ENCODE results near the gene PLA2G15. TPM values are rescaled to one million over a fixed set of nuclear protein-coding genes. Genes with fewer than 3 reads are reported as not detected.

Gene PLA2G15, protein sequence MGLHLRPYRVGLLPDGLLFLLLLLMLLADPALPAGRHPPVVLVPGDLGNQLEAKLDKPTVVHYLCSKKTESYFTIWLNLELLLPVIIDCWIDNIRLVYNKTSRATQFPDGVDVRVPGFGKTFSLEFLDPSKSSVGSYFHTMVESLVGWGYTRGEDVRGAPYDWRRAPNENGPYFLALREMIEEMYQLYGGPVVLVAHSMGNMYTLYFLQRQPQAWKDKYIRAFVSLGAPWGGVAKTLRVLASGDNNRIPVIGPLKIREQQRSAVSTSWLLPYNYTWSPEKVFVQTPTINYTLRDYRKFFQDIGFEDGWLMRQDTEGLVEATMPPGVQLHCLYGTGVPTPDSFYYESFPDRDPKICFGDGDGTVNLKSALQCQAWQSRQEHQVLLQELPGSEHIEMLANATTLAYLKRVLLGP
- total RNA-seq, result 34.9 TPM

DNA sequence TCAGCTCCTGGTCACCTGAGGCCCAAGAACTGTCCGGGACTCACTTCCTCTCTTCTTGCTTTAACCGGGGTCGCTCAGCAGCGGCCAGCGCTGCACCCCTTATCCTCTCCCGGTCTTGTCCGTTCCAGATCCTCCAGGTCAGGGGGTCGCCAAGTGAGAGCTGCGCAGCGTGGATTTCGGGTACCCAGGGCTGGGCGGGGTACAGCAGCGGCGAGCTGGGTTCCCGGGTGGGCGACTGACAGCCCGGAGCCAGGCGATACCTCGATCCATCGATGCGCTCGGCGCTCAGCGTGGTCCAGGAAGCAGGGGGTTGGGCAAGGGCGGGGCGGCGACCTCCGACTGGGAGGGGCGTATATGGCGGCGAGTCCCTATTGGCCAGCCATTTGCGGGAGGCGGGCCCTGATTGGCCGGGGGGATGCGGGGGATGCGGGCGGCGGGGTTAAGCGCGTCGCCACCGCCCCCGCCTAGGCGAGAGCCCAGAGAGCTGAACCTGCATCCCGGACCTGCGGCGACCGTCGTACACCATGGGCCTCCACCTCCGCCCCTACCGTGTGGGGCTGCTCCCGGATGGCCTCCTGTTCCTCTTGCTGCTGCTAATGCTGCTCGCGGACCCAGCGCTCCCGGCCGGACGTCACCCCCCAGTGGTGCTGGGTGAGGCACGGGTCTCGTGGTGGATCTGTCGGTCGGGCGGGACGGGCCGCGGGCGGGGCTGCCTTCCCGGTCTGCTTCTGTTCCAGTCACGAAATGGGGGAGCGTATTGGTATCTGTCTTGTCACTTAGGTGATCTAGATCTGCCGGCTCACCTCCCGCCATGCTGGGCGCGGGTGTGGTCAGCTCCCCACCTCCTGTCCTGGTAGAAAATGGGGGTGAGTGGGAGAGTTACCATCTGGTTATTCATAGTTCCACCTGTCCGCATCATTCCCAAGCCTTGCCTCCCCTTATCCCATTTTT is at the start of gene PLA2G15:
Gene PLA2G15, plus strand, starts transcription at position 471 of the 951 bp plus-strand sequence. Its CDS starts 54 bp downstream, at position 525.

DNA sequence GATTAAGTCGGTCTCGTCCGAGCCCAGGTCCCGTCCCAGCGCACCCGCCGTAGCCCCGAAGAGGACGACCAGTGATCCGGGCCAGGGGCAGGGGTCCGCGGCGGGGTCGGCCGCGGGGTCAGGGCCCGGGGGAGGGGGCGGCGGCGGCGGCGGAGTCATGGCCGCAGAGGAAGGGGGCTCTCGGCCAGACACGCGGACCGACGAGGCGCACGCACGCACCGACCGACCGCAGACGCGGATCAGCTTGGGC is 9.4 kb upstream of the PLA2G15 start, which contains the start of gene ESRP2:
Gene ESRP2, minus strand, starts transcription at position 241 of the 250 bp plus-strand sequence. Its CDS starts 82 bp downstream, at position 159.

DNA sequence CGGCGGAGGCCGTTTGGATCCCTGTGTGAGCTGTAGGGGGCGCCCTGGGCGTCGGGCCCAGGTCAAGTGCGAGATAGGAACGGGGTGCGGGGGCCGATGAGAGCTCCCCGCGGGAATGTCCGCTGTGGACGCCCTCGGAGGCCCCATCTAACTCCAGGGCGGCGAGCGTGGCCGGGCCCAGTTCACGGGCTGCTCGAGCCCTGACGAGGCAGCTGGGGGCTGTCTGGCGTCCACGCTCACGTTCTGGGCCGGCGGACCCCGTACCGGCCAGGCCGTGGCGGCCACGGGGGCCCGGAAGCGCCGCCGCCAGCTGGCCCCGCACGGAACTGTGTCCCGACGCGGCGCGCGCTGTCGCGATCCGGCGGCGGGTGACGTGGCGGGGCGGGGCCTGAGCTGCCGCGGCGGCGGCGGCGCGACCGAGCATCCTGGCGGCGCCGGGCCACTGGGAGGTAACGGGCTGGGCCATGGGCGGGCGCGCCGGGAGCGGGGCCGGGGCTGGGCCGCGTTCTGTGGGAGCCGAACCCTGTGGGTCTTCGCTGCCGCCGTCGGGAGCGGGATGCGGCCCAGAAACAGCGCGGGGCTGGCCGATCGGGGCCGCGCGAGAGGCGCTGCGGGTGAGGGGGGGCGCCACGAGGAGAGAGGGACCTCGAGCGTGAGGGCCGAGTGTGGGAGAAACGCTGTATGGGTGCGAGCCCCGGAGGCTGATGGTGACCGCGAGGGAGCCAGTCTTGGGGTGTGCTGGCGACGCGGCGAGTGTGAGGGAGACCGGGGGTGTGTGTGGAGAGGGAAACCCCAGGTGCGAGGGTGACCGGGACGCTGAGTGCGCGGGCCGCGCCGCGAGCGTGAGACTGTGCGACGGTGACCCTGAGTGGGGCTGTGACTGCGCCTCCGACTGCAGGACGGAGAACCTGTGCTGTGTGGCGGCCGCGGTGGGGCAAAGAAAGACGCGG is 19.2 kb downstream of the PLA2G15 start, which contains the start of gene SLC7A6:
Gene SLC7A6, plus strand, starts transcription at position 399 of the 950 bp plus-strand sequence. CDS start 10,201 bp downstream, outside the sequence.

Small RNA genes within 50 kb of the gene (small RNA-seq; reads per million reads assigned to genes)
- not detected for gene RNU6-1262P (ENCODE audit: low replicate concordance)

Other genes starting within 250 kb of the PLA2G15 start
- 2.7 TPM for gene DPEP2, start 245.9 kb upstream of the PLA2G15 start, total RNA-seq
- not detected for gene DPEP2NB, start 229.5 kb upstream of the PLA2G15 start, total RNA-seq
- 10.2 TPM for gene DDX28, start 222.1 kb upstream of the PLA2G15 start, total RNA-seq
- 11.3 TPM for gene DUS2, start 222.1 kb upstream of the PLA2G15 start, total RNA-seq
- 36.4 TPM for gene NFATC3, start 160.0 kb upstream of the PLA2G15 start, total RNA-seq
- 16.1 TPM for gene ESRP2, start 9.2 kb upstream of the PLA2G15 start, total RNA-seq
- 21.8 TPM for gene SLC7A6, start 19.2 kb downstream of the PLA2G15 start, total RNA-seq
- gene SLC7A6OS, start 65.6 kb downstream of the PLA2G15 start, total RNA-seq, result 15.5 TPM
- 76.5 TPM for gene PRMT7, start 65.6 kb downstream of the PLA2G15 start, total RNA-seq
- 1.1 TPM for gene SMPD3, start 203.1 kb downstream of the PLA2G15 start, total RNA-seq